ENCODE measurements around the gene THRB. TPM values are rescaled to one million over a fixed set of nuclear protein-coding genes. Genes with fewer than 3 reads are reported as not detected.
"Not testable (repeated sequence)": the region's sequence is repeated elsewhere in the genome, so short reads cannot be mapped to it uniquely, and the experiment has no call there.

Gene THRB
- total RNA-seq, 2 experiments from 2014 or later, result not detected

- H3K9me3 Mint-ChIP-seq (ENCODE audit: low read depth); H3K4me3 Mint-ChIP-seq; CTCF ChIA-PET; DNase-seq; H3K27ac Mint-ChIP-seq; H3K27me3 Mint-ChIP-seq; H3K4me1 Mint-ChIP-seq; H3K36me3 Mint-ChIP-seq; ATAC-seq: not testable (repeated sequence)
These were observed 81.0 kb downstream of the THRB start for GRCh38 chr3:24413662-24414061.

DNA sequence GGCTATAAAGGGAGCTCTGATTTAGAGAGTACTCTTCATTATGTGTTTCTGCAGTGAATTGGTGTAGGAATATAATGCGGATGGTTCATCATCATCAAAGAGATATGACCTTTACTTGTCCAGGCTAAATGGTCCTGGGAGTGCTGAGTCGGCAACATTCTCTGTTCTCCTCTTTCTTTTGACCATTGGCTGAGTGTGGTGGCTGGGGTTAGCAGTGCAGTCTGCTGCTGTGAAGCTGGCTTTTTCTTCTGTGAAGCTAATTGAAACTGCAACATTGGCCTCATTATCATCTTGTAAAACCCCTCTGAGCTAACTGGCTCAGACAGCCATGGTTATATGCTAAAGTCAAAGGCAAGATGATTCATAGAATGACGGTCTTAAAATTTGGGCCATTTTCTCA lies 83.8 kb downstream of the THRB start:
- H3K9me3 Mint-ChIP-seq (ENCODE audit: low read depth), result no peaks in the 10 kb centered on the region
- no peaks in the 10 kb centered on the region for H3K27me3 Mint-ChIP-seq
- CTCF ChIA-PET, result no interaction called here
- no peak for DNase-seq
- H3K4me3 Mint-ChIP-seq, result no peak overlapping the region
- no peak overlapping the region for H3K27ac Mint-ChIP-seq
- H3K36me3 Mint-ChIP-seq, result no peaks in the 10 kb centered on the region
- no peak for ATAC-seq
- no peaks in the 10 kb centered on the region for H3K4me1 Mint-ChIP-seq

- Mint-ChIP-seq H3K27me3 (no peaks in the 10 kb centered on the region), H3K27ac (no peak overlapping the region), H3K4me1 (no peaks in the 10 kb centered on the region), H3K4me3 (no peak overlapping the region), H3K9me3 (ENCODE audit: low read depth) (no peaks in the 10 kb centered on the region), H3K36me3 (no peaks in the 10 kb centered on the region)
- CTCF ChIA-PET, result no interaction called here
- DNase-seq, result no peak
- ATAC-seq, result no peak
These were observed 86.5 kb downstream of the THRB start for GRCh38 chr3:24407980-24408680.

GRCh38 chr3:24406900-24407299 lies 87.8 kb downstream of the THRB start:
- DNase-seq, result no peak
- Mint-ChIP-seq H3K27ac (no peak overlapping the region), H3K4me3 (no peak overlapping the region), H3K4me1 (no peaks in the 10 kb centered on the region), H3K9me3 (ENCODE audit: low read depth) (no peaks in the 10 kb centered on the region), H3K36me3 (no peaks in the 10 kb centered on the region), H3K27me3 (no peaks in the 10 kb centered on the region)
- no peak for ATAC-seq
- CTCF ChIA-PET, result no interaction called here

GRCh38 chr3:24405057-24405456 lies 89.6 kb downstream of the THRB start:
- no peak overlapping the region for H3K4me3 Mint-ChIP-seq
- H3K36me3 Mint-ChIP-seq, result no peaks in the 10 kb centered on the region
- ATAC-seq, result no peak
- no peaks in the 10 kb centered on the region for H3K4me1 Mint-ChIP-seq
- no peaks in the 10 kb centered on the region for H3K27me3 Mint-ChIP-seq
- H3K27ac Mint-ChIP-seq, result no peak overlapping the region
- no peak for DNase-seq
- H3K9me3 Mint-ChIP-seq (ENCODE audit: low read depth), result no peaks in the 10 kb centered on the region
- CTCF ChIA-PET, result no interaction called here

DNA sequence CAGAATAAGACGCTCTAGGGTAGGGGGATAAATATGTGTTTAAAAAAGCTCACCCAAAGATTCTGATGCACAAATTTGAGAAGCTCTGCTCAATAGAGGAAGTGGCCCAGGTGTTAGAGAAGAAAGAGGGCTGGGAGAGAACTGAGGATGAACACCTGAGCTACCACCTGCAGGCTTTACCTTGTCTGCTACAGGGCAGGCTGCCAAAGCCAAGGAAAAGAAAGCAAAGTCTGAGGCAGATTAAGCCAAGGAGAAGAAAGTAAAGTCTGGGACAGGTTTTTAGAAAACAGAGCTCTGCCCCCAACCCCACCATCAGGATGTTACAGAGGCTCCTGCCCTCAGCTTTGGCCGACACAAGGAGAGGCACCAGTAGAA lies 92.9 kb downstream of the THRB start:
- no peaks in the 10 kb centered on the region for H3K27me3 Mint-ChIP-seq
- CTCF ChIA-PET, result no interaction called here

DNA sequence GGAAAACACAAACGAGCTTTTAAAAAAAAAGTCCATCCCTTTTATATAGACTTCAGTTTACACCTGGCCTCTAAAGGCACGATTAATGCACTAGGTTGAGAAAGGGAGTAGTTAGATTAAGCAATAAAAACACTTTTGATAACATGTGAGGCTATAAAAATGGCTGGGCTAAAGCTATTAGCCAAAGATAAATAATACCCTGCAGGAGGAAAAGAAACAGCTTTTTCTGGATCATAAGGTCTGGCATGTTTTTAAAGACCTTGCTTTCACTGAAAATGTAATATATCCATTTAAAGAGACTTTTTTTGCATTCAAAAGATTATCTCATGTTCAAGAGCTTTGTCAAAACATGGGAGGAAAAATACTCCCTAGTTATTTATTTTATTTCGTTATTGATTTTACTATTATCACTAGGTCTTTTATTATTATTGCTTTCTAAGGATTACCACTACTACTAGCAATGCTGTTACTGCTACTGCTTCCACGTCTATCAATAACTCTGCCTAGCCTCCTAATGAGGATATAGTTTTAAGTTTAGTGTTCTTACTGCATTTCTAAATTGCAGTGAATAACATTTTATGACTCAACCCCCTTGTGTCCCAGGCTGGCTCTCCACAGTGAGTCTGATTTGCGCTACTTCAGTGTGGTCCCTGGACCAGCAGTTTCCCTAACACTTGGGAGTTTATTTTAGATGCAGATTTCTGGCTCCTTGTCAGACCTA lies 93.4 kb downstream of the THRB start:
- H3K36me3 Mint-ChIP-seq, result no peaks in the 10 kb centered on the region
- DNase-seq (no peak), ATAC-seq (no peak)
- no peak overlapping the region for H3K27ac Mint-ChIP-seq
- no peaks in the 10 kb centered on the region for H3K4me1 Mint-ChIP-seq
- H3K9me3 Mint-ChIP-seq (ENCODE audit: low read depth), result no peaks in the 10 kb centered on the region
- CTCF ChIA-PET, result no interaction called here
- H3K4me3 Mint-ChIP-seq, result no peak overlapping the region
- H3K27me3 Mint-ChIP-seq, result no peaks in the 10 kb centered on the region

More for the DNA sequence above, 92.9 kb downstream of the THRB start:
- DNase-seq, result no peak
- H3K27ac Mint-ChIP-seq, result no peak overlapping the region
- no peak for ATAC-seq
- no peaks in the 10 kb centered on the region for H3K36me3 Mint-ChIP-seq
- no peaks in the 10 kb centered on the region for H3K9me3 Mint-ChIP-seq (ENCODE audit: low read depth)
- no peaks in the 10 kb centered on the region for H3K4me1 Mint-ChIP-seq
- H3K4me3 Mint-ChIP-seq, result no peak overlapping the region

- no peaks in the 10 kb centered on the region for H3K4me1 Mint-ChIP-seq
- no peak overlapping the region for H3K27ac Mint-ChIP-seq
- CTCF ChIA-PET, result no interaction called here
- ATAC-seq, result no peak
- no peak overlapping the region for H3K4me3 Mint-ChIP-seq
- H3K27me3 Mint-ChIP-seq, result no peaks in the 10 kb centered on the region
- no peaks in the 10 kb centered on the region for H3K9me3 Mint-ChIP-seq (ENCODE audit: low read depth)
- no peak for DNase-seq
- no peaks in the 10 kb centered on the region for H3K36me3 Mint-ChIP-seq
These were observed 94.2 kb downstream of the THRB start for GRCh38 chr3:24400450-24400849.

- ATAC-seq (no peak), DNase-seq (no peak)
- Mint-ChIP-seq H3K36me3 (no peaks in the 10 kb centered on the region), H3K9me3 (ENCODE audit: low read depth) (no peaks in the 10 kb centered on the region), H3K4me3 (no peak overlapping the region), H3K27me3 (no peaks in the 10 kb centered on the region), H3K4me1 (no peaks in the 10 kb centered on the region), H3K27ac (no peak overlapping the region)
- CTCF ChIA-PET, result no interaction called here
These were observed 94.6 kb downstream of the THRB start for GRCh38 chr3:24400015-24400414.

GRCh38 chr3:24399614-24400013 lies 95.0 kb downstream of the THRB start:
- no peak overlapping the region for H3K4me3 Mint-ChIP-seq
- no peaks in the 10 kb centered on the region for H3K27me3 Mint-ChIP-seq
- H3K36me3 Mint-ChIP-seq, result no peaks in the 10 kb centered on the region
- no peak overlapping the region for H3K27ac Mint-ChIP-seq
- no peak for ATAC-seq
- no peaks in the 10 kb centered on the region for H3K4me1 Mint-ChIP-seq
- no peaks in the 10 kb centered on the region for H3K9me3 Mint-ChIP-seq (ENCODE audit: low read depth)
- CTCF ChIA-PET, result no interaction called here
- no peak for DNase-seq

DNA sequence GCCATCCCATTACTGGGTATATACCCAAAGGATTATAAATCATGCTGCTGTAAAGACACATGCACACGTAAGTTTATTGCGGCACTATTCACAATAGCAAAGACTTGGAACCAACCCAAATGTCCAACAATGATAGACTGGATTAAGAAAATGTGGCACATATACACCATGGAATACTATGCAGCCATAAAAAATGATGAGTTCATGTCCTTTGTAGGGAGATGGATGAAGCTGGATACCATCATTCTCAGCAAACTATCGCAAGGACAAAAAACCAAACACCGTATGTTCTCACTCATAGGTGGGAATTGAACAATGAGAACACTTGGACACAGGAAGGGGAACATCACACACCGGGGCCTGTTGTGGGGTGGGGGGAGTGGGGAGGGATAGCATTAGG lies 95.9 kb downstream of the THRB start:
- CTCF ChIA-PET; H3K9me3 Mint-ChIP-seq (ENCODE audit: low read depth); H3K4me1 Mint-ChIP-seq; H3K27ac Mint-ChIP-seq; DNase-seq; H3K4me3 Mint-ChIP-seq; H3K27me3 Mint-ChIP-seq; H3K36me3 Mint-ChIP-seq; ATAC-seq: not testable (repeated sequence)

GRCh38 chr3:24396338-24396737 lies 98.3 kb downstream of the THRB start:
- Mint-ChIP-seq H3K27me3 (no peaks in the 10 kb centered on the region), H3K4me3 (no peak overlapping the region), H3K36me3 (no peaks in the 10 kb centered on the region), H3K9me3 (ENCODE audit: low read depth) (no peaks in the 10 kb centered on the region), H3K27ac (no peak overlapping the region), H3K4me1 (no peaks in the 10 kb centered on the region)
- CTCF ChIA-PET, result no interaction called here
- no peak for DNase-seq
- no peak for ATAC-seq

GRCh38 chr3:24394754-24395153 lies 99.9 kb downstream of the THRB start:
- H3K27me3 Mint-ChIP-seq, result no peaks in the 10 kb centered on the region
- ATAC-seq (no peak), DNase-seq (no peak)
- no peaks in the 10 kb centered on the region for H3K36me3 Mint-ChIP-seq
- no peak overlapping the region for H3K27ac Mint-ChIP-seq
- H3K4me1 Mint-ChIP-seq, result no peaks in the 10 kb centered on the region
- CTCF ChIA-PET, result no interaction called here
- H3K4me3 Mint-ChIP-seq, result no peak overlapping the region
- no peaks in the 10 kb centered on the region for H3K9me3 Mint-ChIP-seq (ENCODE audit: low read depth)

- no peak for ATAC-seq
- Mint-ChIP-seq H3K9me3 (ENCODE audit: low read depth) (no peaks in the 10 kb centered on the region), H3K27ac (no peak overlapping the region), H3K4me1 (no peaks in the 10 kb centered on the region), H3K27me3 (no peaks in the 10 kb centered on the region), H3K4me3 (no peak overlapping the region), H3K36me3 (no peaks in the 10 kb centered on the region)
- DNase-seq, result no peak
- CTCF ChIA-PET, result no interaction called here
These were observed 101.3 kb downstream of the THRB start for GRCh38 chr3:24393316-24393715.

Measured in activated CD8-positive, alpha-beta memory T cell treated with anti-CD3 and anti-CD28 coated beads, Interleukin-2, amount 10 ng/mL, durations not matched to agents 7 days and 5 days (primary cell).